GM18867 (cell line): ENCODE measurements around the gene CLN6.
"Not testable (repeated sequence)": the region's sequence is repeated elsewhere in the genome, so short reads cannot be mapped to it uniquely, and the experiment has no call there.

Experiments
- ATAC-seq: cut with Tn5 transposase; IDR thresholded peaks from one replicate; pipeline ENCODE4 v1.9.1; 2021; ENCODE audit warnings: mild to moderate bottlenecking, moderate library complexity; ENCODE audit not compliant: unreplicated experiment

The CLN6 gene

GRCh38 chr15:68192117-68192516 lies 37.4 kb downstream of the CLN6 start:
- ATAC-seq: no peak

- no peak for ATAC-seq
These were observed 38.0 kb downstream of the CLN6 start for GRCh38 chr15:68191555-68191954.

DNA sequence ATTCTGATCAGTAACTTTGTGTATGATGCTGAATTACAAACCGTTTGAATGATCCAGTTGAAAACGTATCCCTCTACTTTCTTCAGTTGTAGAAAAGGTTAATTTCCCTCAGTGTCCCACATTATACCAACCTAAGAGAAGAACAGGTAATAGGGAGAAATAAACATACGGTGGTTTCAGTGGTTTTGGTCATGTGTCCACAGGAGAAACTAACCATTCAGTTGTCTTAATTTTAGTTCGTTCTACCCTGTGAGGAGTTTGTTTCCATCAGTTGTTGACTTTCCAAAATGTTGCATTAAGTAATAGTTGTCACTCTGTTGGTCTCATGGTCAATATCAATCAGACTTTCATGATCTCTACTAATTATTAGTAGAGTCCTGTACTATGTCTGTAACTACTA lies 39.5 kb downstream of the CLN6 start:
- no peak for ATAC-seq

DNA sequence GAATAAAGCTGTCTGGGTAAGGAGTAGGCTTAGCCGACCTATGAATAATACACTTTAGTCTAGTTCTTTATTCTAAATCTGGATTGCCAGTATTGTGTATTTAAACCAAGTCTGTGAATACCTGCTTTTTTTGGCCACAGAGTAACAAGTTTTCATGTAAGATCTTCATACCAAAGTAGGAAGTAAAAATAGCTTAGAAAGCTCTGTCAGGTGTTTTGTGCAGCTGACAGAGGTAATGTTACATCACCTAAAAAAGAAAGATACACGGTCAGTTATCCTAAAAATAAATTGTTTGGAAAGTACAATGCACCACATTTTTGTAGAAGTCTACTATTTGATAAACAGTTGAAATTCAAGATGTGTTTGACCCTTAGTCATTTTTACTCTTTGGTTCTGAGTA lies 40.9 kb downstream of the CLN6 start:
- no peak for ATAC-seq

DNA sequence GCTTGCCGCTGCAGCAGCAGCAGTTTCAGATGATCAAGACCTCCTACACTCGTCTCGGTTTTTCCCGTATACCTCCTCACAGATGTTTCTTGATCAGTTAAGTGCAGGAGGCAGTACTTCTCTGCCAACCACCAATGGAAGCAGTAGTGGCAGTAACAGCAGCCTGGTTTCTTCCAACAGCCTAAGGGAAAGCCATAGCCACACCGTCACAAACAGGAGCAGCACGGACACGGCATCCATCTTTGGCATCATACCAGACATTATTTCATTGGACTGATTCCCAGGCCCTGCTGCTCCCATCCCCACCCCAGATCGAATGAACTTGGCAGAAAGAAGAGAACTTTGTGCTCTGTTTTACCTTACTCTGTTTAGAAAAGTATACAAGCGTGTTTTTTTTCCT lies 42.0 kb downstream of the CLN6 start:
- ATAC-seq: no peak

GRCh38 chr15:68186671-68187397 lies 42.7 kb downstream of the CLN6 start:
- no peak for ATAC-seq

- no peak for ATAC-seq
These were observed 44.7 kb downstream of the CLN6 start for GRCh38 chr15:68184616-68185480.

- no peak for ATAC-seq
These were observed 45.8 kb downstream of the CLN6 start for GRCh38 chr15:68183616-68184315.

GRCh38 chr15:68177742-68178141 lies 51.8 kb downstream of the CLN6 start:
- ATAC-seq: no peak

DNA sequence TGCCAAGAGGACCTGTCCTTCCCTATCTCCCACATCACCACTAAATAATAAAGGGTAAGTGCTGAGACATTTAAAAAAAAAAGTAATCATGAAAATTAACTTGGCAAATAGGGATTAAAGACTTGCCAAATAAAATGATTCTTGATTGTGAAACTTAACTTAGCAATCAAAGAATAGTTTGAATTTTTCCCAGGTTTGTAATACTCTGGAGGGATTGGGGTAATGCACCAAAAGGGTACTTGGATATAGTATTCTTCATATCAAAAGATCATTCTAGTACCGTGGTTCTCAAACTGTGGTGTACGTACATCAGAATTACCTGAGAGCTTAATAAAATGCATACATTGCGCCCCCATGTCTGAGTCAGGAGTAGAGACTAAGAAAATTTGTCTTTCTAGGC lies 52.9 kb downstream of the CLN6 start:
- no peak for ATAC-seq

DNA sequence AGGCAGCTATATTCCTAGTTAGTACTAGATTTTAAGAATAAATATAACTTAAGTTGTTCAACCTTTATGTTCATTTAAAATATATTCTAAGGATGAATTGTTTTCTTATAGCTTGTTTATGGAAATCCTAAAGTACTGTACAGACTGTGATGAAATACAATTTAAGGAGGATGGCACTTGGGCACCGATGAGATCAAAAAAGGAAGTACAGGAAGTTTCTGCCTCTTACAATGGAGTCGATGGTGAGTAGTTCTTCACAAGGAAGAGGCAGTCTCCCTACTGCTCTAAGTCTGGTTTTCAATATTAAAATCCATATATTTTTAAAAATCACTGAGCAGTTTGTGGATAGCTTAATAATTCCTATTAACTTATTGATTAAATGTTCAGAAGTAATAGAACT lies 54.0 kb downstream of the CLN6 start:
- no peak for ATAC-seq

GRCh38 chr15:68173119-68173518 lies 56.4 kb downstream of the CLN6 start:
- no peak for ATAC-seq

DNA sequence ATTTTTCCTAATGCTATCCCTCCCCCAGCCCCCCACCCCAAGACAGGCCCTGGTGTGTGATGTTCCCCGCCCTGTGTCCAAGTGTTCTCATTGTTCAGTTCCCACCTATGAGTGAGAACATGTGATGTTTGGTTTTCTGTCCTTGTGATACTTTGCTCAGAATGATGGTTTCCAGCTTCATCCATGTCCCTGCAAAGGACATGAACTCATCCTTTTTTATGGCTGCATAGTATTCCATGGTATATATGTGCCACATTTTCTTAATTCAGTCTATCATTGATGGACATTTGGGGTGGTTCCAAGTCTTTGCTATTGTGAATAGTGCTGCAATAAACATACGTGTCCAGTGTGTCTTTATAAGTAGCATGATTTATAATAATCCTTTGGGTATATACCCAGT lies 57.5 kb downstream of the CLN6 start:
- not testable (repeated sequence) for ATAC-seq

DNA sequence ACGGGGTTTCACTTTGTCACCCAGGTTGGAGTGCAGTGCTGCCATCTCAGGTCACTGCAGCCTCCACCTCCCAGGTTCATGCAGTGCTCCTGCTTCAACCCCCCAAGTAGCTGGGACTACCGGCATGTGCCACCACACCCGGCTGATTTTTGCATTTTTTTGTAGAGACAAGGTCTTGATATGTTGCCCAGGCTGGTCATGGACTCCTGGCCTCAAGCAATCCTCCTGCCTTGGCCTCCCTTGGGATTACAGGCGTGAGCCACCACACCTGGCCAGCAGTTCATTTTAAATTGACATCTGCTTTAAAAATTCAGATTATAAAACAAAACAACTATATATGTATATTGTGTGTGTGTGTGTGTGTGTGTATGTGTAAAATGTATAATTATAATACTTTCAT lies 62.7 kb downstream of the CLN6 start:
- no peak for ATAC-seq

GRCh38 chr15:68163191-68163590 lies 66.3 kb downstream of the CLN6 start:
- no peak for ATAC-seq

GRCh38 chr15:68158046-68158628 lies 71.4 kb downstream of the CLN6 start:
- ATAC-seq: no peak

- no peak for ATAC-seq
These were observed 72.5 kb downstream of the CLN6 start for GRCh38 chr15:68157074-68157473.
